HG03378 (cell line): ENCODE results near the gene GABRR2.
"Not testable (repeated sequence)": the region's sequence is repeated elsewhere in the genome, so short reads cannot be mapped to it uniquely, and the experiment has no call there.

Experiments
- ATAC-seq: cut with Tn5 transposase; IDR thresholded peaks from one replicate; pipeline ENCODE4 v1.9.1; 2021; ENCODE audit warnings: mild to moderate bottlenecking, moderate library complexity; ENCODE audit not compliant: unreplicated experiment

Gene GABRR2

GRCh38 chr6:89295981-89296380, 19.1 kb downstream of the GABRR2 start:
- no peak for ATAC-seq

DNA sequence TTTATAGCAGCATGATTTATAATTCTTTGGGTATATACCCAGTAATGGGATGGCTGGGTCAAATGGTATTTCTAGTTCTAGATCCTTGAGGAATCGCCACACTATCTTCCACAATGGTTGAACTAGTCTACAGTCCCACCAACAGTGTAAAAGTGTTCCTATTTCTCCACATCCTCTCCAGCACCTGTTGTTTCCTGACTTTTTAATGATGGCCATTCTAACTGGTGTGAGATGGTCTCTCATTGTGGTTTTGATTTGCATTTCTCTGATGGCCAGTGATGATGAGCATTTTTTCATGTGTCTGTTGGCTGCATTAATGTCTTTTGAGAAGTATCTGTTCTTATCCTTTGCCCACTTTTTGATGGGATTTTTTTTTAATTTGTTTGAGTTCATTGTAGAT, 20.0 kb downstream of the GABRR2 start:
- not testable (repeated sequence) for ATAC-seq

DNA sequence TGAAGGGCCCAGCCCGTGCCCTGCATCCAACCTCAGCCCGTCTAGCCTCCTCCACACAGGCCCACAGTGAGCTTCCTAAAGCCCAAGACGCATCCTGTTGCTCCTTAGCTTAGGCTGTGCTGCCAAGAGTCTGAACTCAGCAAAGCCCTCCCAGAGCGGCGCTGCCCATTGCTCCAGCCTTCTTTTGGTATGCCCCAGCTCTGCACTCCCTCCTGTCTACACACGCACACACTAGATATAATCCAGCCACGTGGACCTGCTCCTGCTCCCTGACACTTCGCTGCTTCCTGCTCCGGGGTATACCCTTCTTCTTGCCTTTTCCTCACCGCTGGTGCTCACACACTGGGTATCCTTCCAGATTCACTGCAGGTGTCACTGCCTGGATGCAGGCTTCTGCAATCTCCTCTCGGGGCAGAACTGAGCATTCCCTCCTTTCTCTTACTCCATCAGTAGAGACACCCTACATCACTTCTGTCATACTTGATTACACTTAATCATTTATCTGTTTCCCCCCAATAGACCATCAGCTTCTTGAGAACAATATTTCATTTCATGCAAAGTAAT, 23.8 kb downstream of the GABRR2 start:
- no peak for ATAC-seq

GRCh38 chr6:89290401-89291155, 24.5 kb downstream of the GABRR2 start:
- ATAC-seq = no peak

GRCh38 chr6:89289710-89290109, 25.4 kb downstream of the GABRR2 start:
- no peak for ATAC-seq

DNA sequence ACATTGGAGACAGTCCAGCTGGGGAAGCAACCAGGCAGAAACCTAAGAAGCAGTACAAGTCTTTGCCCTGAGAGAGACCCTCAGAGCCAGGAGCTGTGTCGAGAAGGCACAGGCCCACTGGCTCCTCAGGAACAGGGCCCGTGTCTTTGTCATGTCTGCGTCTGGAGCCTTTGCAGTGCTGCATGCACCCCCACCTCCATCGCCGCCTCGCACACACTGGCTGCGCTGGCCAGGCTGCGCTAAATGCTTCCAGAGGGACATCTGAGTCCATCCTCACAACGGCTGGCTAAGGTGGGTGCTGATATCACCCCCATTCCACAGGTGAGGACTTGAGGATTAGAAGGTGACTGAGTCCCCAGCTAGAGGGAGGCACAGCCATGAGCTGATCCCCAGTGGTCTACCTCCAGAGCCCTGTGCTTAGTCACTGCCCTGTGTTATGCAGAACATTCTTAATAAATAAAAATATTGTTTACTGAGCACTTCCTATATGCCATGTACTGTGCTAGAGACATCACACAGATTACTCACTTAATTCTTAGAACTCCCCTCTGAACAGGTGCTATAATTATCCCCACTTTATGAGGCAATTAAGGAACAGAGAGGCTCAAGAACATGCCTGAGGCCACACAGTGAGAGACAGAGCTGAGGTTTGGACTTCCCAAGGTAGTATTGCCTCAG, 27.6 kb downstream of the GABRR2 start:
- ATAC-seq = no peak

GRCh38 chr6:89286516-89286915, 28.6 kb downstream of the GABRR2 start:
- no peak for ATAC-seq

DNA sequence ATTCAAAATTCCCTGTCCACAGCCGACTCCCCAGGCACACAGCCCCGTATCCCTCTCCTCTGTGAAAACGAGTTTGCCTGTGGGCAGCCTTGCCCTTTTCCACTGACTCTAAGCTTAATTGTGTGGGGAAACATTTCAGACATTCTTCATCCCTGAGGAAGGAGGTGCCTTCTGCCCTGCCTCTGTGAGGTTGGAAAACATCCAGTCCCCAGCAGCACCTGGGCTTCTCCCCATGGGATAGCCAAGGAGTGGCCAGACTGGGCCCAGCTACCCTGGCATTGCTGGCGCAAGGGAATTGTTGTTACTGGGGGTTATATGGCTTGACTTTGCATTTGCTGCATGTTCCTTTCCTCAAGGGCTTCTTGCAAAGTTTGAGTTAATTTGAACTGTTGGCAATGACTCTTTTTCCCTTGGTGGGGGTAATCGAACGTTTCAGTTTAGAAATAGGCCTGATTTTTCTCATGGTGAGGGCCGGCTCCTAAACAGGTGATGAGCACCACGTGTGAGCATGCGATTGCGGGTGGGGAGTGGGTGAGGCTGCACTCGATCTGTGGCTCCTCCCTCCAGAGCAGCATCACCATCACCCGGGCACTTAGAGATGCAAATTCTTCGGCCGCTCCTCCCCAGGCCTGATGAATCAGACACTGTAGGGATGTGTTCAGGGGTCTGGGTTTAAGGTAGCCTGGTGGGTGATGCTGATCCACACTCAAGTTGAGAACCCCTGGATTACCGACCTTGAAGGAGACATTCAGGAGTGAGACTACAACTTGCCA, 29.9 kb downstream of the GABRR2 start:
- ATAC-seq = no peak

DNA sequence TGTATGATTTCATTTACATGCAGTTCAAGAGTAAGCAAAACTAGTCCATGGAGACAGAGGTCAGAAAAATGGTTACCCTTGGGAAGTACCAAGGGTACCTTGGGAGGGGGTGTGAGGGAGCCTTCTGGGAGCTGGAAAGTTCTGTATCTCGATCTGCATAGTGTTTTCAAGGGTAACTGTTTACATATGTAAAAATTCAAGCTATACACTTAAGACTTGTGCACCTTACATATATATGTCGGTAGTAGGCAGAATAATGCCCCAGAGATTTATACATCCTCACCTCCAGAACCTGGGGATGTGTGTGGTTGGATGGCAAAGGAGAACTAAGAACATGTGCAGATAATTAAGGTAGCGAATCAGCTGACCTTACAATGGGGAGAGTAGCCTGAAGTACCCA, 31.0 kb downstream of the GABRR2 start:
- ATAC-seq = no peak

DNA sequence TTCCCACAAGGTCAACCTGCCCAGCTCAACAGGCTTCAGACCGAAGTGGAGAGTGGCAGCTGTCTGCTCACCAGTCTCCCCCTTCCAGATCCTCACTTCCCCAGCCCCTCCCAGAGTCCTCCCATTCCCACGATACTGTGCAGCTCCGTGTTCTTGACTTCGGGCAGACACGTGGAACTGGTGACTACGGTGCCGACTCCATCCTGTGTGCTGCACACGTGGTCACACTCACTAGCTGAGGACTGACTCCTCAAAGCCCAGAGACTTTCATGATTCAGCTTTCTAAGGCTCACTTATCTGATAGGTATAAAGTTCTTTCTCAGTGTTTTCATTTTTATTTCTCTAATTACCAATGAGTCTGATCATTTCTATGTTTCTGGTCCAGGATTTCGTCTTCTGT, 32.4 kb downstream of the GABRR2 start:
- no peak for ATAC-seq

GRCh38 chr6:89281779-89282246, 33.3 kb downstream of the GABRR2 start:
- ATAC-seq = peak; percentile 97

DNA sequence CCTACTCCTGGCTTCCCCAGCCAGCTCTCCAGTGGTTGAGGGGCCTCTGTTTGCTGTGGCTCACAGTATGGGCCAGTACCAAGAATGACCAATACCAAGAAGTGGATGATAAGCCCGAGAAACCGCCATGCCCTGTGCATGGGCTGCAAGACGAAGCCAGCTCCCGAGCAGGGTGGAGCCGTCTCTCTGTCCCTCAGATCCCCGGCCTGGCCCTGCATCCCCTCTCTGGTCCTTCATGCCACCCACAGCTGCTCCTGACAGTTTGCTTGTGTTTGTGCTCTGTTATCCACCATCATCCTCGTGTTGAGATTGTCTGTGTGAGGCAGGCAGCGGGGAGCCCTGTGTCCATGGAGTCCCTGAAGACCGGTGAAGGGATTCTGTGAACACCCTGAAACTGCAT, 36.1 kb downstream of the GABRR2 start:
- no peak for ATAC-seq

GRCh38 chr6:89275900-89276299, 39.2 kb downstream of the GABRR2 start:
- no peak for ATAC-seq

DNA sequence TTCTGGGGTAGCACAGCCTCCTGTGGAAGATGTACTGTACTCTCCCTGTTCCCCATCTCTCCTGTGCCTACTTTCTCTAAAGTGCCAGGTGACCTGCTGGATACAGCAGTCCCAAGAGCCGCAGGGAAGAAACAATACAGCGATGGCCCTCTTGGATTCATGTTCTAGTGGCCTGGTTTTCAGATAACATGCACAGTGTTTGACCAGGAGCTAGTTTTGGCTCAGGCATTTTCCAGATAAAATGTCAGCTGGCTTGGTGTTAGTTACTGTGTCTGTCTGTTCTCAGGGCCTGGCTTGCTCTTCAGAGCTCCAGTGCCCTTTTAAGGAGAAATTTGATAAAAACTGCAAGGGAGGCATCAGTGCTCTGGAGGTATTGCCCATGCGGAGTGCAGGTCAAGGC, 41.3 kb downstream of the GABRR2 start:
- no peak for ATAC-seq

DNA sequence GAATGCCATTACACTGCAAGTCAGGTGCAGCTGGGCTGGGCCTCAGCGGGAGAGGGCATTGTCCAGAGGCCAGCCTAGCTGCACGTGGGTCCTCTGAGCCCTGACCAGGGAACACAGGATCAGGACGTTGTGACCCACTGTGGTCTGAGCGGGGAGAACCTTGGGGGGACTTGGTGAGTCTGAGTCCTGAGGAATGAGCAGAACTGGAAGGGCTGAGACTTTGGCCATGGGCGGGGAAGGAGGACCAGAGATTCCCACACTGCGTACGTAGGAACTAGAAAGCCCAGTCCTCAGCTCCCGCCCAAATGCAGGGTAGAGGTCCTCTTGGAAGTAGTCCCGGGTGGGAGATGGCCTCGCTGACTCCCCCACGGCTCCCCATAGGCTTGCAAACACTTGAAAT, 42.5 kb downstream of the GABRR2 start:
- no peak for ATAC-seq

- ATAC-seq = peak; percentile 53
Measured at GRCh38 chr6:89270951-89271721, 44.0 kb downstream of the GABRR2 start.

DNA sequence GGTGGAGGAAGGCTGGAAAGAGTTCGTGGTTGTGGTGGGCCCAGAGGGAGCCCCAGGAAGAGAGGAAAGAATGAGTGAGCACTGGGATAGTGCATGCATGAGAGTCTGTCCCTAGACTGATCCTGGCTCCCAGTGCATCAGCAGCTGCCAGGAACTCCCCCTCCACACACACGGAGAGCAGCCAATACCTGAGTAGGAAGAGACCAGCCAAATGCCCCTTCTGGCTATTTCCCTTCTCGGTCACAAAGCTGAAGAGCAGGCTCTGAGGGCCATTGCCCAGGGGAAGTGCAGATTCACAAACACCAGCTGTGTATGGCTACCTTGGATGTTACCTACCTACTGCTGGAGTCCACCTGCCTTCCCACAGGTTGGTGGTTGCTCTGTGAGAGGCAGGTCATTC, 45.1 kb downstream of the GABRR2 start:
- no peak for ATAC-seq

DNA sequence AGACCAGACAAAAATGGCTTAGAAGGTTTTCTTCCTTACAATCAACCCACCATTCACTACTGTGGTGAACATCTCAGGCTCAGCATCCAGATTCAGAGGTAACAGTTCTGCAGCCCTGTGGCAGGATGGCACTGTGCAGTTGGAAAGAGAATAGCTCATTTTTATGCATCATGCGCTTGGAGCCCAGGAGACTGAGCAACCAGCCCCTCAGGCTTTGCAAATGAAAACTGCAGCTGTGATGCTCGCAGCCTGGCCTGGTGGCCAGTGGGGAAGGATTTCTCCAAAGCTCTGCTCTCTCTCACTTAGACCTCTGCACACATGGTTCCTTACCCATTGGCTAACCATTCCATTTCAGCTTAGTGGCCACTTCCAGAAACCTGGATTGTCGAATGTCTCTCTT, 45.8 kb downstream of the GABRR2 start:
- no peak for ATAC-seq

DNA sequence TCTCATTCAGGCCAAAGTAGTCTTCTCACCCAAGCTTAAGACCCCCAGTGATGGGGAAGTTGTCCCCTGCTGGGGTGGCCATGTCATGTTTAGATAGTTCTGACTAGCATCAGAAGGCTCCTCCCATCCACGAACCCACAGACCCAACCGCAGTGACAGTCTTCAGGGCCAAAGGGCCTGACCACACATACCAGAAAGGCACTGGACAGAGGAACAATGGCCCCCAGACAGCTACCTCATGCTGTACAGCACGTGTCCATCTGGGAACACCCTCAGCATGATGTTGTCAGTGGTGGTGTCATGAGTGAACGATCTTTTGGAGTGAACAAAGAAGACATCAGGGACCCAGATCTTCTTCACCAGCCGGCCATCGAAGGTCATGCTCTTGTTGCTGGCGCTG, 46.3 kb downstream of the GABRR2 start:
- ATAC-seq = no peak

GRCh38 chr6:89267918-89268317, 47.2 kb downstream of the GABRR2 start:
- no peak for ATAC-seq

GRCh38 chr6:89264296-89264695, 50.8 kb downstream of the GABRR2 start:
- ATAC-seq = no peak
